WTC11 (cell line): ENCODE results near the gene PTPRU. TPM values are rescaled to one million over a fixed set of nuclear protein-coding genes. Genes with fewer than 3 reads are reported as not detected.

ENCODE experiments used
- ATAC-seq: fragments of 200-7000 bp; cut with Tn5 transposase; 2 replicates; pipeline ENCODE4 v1.10.0; 2021; ENCODE audit warnings: mild to moderate bottlenecking, moderate library complexity
- CTCF ChIA-PET: fragments of 300-600 bp; sonication (Branson Sonifier 250); formaldehyde crosslinking; loops from one replicate; lab custom pipeline; 2021; ENCODE audit warnings: antibody characterized with exemption; lab: Charles Lee
- POLR2A ChIA-PET: fragments of 350-600 bp; sonication (Branson Sonifier 250); formaldehyde crosslinking; loops from one replicate; lab custom pipeline; 2021; ENCODE audit warnings: antibody characterized with exemption; lab: Charles Lee
- DNase-seq: peaks from one replicate; pipeline ENCODE4 v3.0.0; 2021; ENCODE audit warnings: low spot score
- H3K27ac Mint-ChIP-seq: 2 replicates; pipeline ENCODE4 v1.8.0; 2021; ENCODE audit warnings: mixed read lengths
- H3K27me3 Mint-ChIP-seq: 2 replicates; pipeline ENCODE4 v1.8.0; 2021; ENCODE audit warnings: low read depth, mild to moderate bottlenecking, moderate library complexity, mixed read lengths
- H3K36me3 Mint-ChIP-seq: 2 replicates; pipeline ENCODE4 v1.8.0; 2021; ENCODE audit warnings: mixed read lengths
- H3K4me1 Mint-ChIP-seq: 2 replicates; pipeline ENCODE4 v1.8.0; 2022; ENCODE audit warnings: mixed read lengths
- H3K4me3 Mint-ChIP-seq: 2 replicates; pipeline ENCODE4 v1.8.0; 2021; ENCODE audit warnings: mild to moderate bottlenecking, moderate library complexity, mixed read lengths
- H3K9me3 Mint-ChIP-seq: 2 replicates; pipeline ENCODE4 v1.8.0; 2021; ENCODE audit warnings: mixed read lengths
- CBFB ChIP-seq: sonication (generic); formaldehyde crosslinking; IDR thresholded peaks from 2 replicates; pipeline ENCODE4 v1.8.1; 2022; ENCODE audit warnings: mild to moderate bottlenecking, low read depth, missing genetic modification reagents
- E2F4 ChIP-seq: sonication (generic); formaldehyde crosslinking; IDR thresholded peaks from 2 replicates; pipeline ENCODE4 v1.8.1; 2022; ENCODE audit warnings: low read depth, mild to moderate bottlenecking, moderate library complexity, missing genetic modification reagents, borderline replicate concordance
- ESRRA ChIP-seq: sonication (generic); formaldehyde crosslinking; IDR thresholded peaks from 2 replicates; pipeline ENCODE4 v1.8.1; 2022; ENCODE audit warnings: mild to moderate bottlenecking, missing genetic modification reagents, borderline replicate concordance
- ETV6 ChIP-seq: sonication (generic); formaldehyde crosslinking; IDR thresholded peaks from 2 replicates; pipeline ENCODE4 v1.8.1; 2022; ENCODE audit warnings: mild to moderate bottlenecking, missing genetic modification reagents
- FOXJ3 ChIP-seq: sonication (generic); formaldehyde crosslinking; IDR thresholded peaks from 2 replicates; pipeline ENCODE4 v1.9.0; 2021; ENCODE audit warnings: missing genetic modification reagents, mild to moderate bottlenecking, borderline replicate concordance
- GABPB1 ChIP-seq: sonication (generic); formaldehyde crosslinking; IDR thresholded peaks from 2 replicates; pipeline ENCODE4 v1.8.1; 2023; ENCODE audit warnings: mild to moderate bottlenecking, missing genetic modification reagents
- GTF2I ChIP-seq: fragments of 250-450 bp; sonication (Bioruptor Pico); conservative IDR thresholded peaks from 2 replicates; pipeline ENCODE4 v1.4.0; 2021; ENCODE audit warnings: mild to moderate bottlenecking
- MAX ChIP-seq: sonication (generic); formaldehyde crosslinking; IDR thresholded peaks from 2 replicates; pipeline ENCODE4 v1.8.0; 2022; ENCODE audit warnings: mild to moderate bottlenecking, missing genetic modification reagents
- NR3C1 ChIP-seq: sonication (generic); formaldehyde crosslinking; conservative IDR thresholded peaks from 2 replicates; pipeline ENCODE4 v1.8.1; 2023; ENCODE audit warnings: low read depth, mild to moderate bottlenecking, missing genetic modification reagents
- RELA ChIP-seq: sonication (generic); formaldehyde crosslinking; IDR thresholded peaks from 2 replicates; pipeline ENCODE4 v1.8.1; 2022; ENCODE audit warnings: missing genetic modification reagents, mild to moderate bottlenecking, borderline replicate concordance
- RORB ChIP-seq: fragments of 250-450 bp; sonication (Bioruptor Pico); IDR thresholded peaks from 2 replicates; pipeline ENCODE4 v1.9.0; 2021; ENCODE audit warnings: mild to moderate bottlenecking
- TEAD1 ChIP-seq: sonication (generic); formaldehyde crosslinking; IDR thresholded peaks from 2 replicates; pipeline ENCODE4 v1.8.0; 2022; ENCODE audit warnings: mild to moderate bottlenecking, missing genetic modification reagents
- TP53 ChIP-seq: sonication (generic); formaldehyde crosslinking; IDR thresholded peaks from 2 replicates; pipeline ENCODE4 v1.8.1; 2023; ENCODE audit warnings: mild to moderate bottlenecking, missing genetic modification reagents
- ZMAT4 ChIP-seq: fragments of 250-450 bp; sonication (Bioruptor Pico); IDR thresholded peaks from 2 replicates; pipeline ENCODE4 v1.9.0; 2021; ENCODE audit warnings: mild to moderate bottlenecking
- ZNF263 ChIP-seq: sonication (generic); formaldehyde crosslinking; IDR thresholded peaks from 2 replicates; pipeline ENCODE4 v1.8.1; 2022; ENCODE audit warnings: low read depth, mild to moderate bottlenecking, moderate library complexity, missing genetic modification reagents
- ZNF317 ChIP-seq: sonication (generic); formaldehyde crosslinking; IDR thresholded peaks from 2 replicates; pipeline ENCODE4 v1.8.1; 2023; ENCODE audit warnings: low read depth, mild to moderate bottlenecking, moderate library complexity, missing genetic modification reagents, borderline replicate concordance
- ZNF396 ChIP-seq: fragments of 250-450 bp; sonication (Bioruptor Pico); IDR thresholded peaks from 2 replicates; pipeline ENCODE4 v1.8.0; 2021; ENCODE audit warnings: mild to moderate bottlenecking, moderate library complexity, borderline replicate concordance
- ZSCAN18 ChIP-seq: fragments of 250-450 bp; sonication (Bioruptor Pico); IDR thresholded peaks from 2 replicates; pipeline ENCODE4 v2.1.2; 2022; ENCODE audit warnings: mild to moderate bottlenecking, moderate library complexity
- total RNA-seq: library from RNA; stranded (reverse); gene quantifications from 3 replicates; pipeline ENCODE4 v1.2.3, GENCODE V29; 2021
- TF ChIP-seq, protein P1 (sequence below): sonication (generic); formaldehyde crosslinking; IDR thresholded peaks from 2 replicates; pipeline ENCODE4 v1.8.1; 2022; ENCODE audit warnings: low read depth, missing genetic modification reagents, borderline replicate concordance
- TF ChIP-seq, protein P2 (sequence below): sonication (generic); formaldehyde crosslinking; IDR thresholded peaks from 2 replicates; pipeline ENCODE4 v1.8.1; 2022; ENCODE audit warnings: missing genetic modification reagents, borderline replicate concordance

Gene PTPRU
- total RNA-seq, 1 experiment from 2014 or later, result 75.4 TPM

DNA sequence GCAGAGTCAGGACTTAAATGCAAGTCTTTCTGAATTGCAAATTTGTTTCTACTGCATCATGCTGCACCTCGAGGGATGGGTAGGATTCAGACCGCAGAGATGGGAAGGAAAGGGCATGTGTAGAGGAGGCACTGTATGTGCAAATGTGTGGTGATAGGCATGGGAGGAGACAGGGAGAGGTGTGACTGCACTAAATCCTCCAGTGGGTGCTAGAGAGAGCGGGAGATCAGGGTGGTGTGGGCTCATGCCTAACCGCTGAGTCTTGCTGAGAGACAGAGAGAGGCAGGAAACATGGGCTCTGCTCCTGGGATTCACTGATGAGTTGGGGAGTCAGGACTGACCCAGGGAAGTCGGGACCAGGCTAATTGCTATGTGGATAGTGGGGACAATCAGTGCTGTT, 61.1 kb downstream of the PTPRU start:
- Mint-ChIP-seq H3K9me3 (peaks cover 9% of the 10 kb centered on the region), H3K4me1 (peaks cover 11% of the 10 kb centered on the region), H3K4me3 (no peak overlapping the region), H3K27me3 (no peaks in the 10 kb centered on the region), H3K36me3 (peaks cover 30% of the 10 kb centered on the region), H3K27ac (peak overlapping the region; percentile 82; the same call in 1 of the 2 replicates)
- ChIA-PET POLR2A (no interaction called here), CTCF (no interaction called here)
- DNase-seq (no peak), ATAC-seq (peak; percentile 52)
- TF ChIP-seq ZMAT4 (CRISPR knock-in tag) (no peak), CBFB (CRISPR knock-in tag) (no peak), GTF2I (CRISPR knock-in tag) (no peak), ZNF396 (CRISPR knock-in tag) (no peak), ESRRA (CRISPR knock-in tag) (no peak), ZSCAN18 (CRISPR knock-in tag) (no peak), RELA (CRISPR knock-in tag) (no peak), FOXJ3 (CRISPR knock-in tag) (no peak), ETV6 (CRISPR knock-in tag) (no peak), ZNF263 (CRISPR knock-in tag) (no peak)
- TF ChIP-seq, protein P1, sequence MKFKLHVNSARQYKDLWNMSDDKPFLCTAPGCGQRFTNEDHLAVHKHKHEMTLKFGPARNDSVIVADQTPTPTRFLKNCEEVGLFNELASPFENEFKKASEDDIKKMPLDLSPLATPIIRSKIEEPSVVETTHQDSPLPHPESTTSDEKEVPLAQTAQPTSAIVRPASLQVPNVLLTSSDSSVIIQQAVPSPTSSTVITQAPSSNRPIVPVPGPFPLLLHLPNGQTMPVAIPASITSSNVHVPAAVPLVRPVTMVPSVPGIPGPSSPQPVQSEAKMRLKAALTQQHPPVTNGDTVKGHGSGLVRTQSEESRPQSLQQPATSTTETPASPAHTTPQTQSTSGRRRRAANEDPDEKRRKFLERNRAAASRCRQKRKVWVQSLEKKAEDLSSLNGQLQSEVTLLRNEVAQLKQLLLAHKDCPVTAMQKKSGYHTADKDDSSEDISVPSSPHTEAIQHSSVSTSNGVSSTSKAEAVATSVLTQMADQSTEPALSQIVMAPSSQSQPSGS, result no peak

DNA sequence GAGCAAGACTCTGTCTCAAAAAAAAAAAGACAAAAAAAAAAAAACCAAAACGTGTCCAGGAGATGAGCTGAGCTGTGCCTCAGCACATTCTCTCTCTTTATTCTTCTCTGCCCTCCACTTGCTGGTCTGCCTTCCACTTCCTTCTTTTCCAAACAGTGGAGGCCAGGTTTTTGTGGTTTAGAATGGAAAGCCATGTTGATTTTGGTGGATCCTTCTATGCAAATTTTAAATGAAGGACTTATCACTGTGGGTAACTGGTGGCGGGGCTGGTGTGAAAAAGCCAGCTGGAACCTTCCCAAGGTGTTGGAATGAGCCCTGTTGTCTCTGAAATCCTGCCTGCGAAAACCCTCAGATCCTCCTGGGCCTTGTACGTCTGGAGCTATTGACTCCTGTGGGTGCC, 61.9 kb downstream of the PTPRU start:
- CTCF ChIA-PET, result interaction anchor here (0.7 to 1.0 kb wide), 2 partner anchors 15 to 49 kb away, joined by 3 to 4 read pairs; no protein-coding TSS in a partner anchor
- Mint-ChIP-seq H3K36me3 (peaks cover 27% of the 10 kb centered on the region), H3K9me3 (peaks cover 9% of the 10 kb centered on the region), H3K27me3 (no peaks in the 10 kb centered on the region), H3K4me1 (peaks cover 13% of the 10 kb centered on the region), H3K4me3 (no peak overlapping the region), H3K27ac (no peak overlapping the region)
- TF ChIP-seq MAX (CRISPR knock-in tag) (no peak), TEAD1 (CRISPR knock-in tag) (no peak), GABPB1 (CRISPR knock-in tag) (no peak), ZMAT4 (CRISPR knock-in tag) (no peak), E2F4 (CRISPR knock-in tag) (no peak), GTF2I (CRISPR knock-in tag) (no peak), NR3C1 (CRISPR knock-in tag) (no peak), ZNF317 (CRISPR knock-in tag) (no peak), TP53 (CRISPR knock-in tag) (no peak), RORB (CRISPR knock-in tag) (no peak)
- TF ChIP-seq, protein P2, sequence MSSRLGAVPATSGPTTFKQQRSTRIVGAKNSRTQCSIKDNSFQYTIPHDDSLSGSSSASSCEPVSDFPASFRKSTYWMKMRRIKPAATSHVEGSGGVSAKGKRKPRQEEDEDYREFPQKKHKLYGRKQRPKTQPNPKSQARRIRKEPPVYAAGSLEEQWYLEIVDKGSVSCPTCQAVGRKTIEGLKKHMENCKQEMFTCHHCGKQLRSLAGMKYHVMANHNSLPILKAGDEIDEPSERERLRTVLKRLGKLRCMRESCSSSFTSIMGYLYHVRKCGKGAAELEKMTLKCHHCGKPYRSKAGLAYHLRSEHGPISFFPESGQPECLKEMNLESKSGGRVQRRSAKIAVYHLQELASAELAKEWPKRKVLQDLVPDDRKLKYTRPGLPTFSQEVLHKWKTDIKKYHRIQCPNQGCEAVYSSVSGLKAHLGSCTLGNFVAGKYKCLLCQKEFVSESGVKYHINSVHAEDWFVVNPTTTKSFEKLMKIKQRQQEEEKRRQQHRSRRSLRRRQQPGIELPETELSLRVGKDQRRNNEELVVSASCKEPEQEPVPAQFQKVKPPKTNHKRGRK (CRISPR knock-in tag), result no peak
- DNase-seq, result no peak
- POLR2A ChIA-PET, result no interaction called here
- ATAC-seq, result no peak
